HG02798 (cell line): ENCODE data around the gene OR5M8.

Experiments used
- ATAC-seq: cut with Tn5 transposase; IDR thresholded peaks from one replicate; pipeline ENCODE4 v1.9.1; 2021; ENCODE audit warnings: mild to moderate bottlenecking; ENCODE audit not compliant: unreplicated experiment, poor library complexity

The OR5M8 gene

DNA sequence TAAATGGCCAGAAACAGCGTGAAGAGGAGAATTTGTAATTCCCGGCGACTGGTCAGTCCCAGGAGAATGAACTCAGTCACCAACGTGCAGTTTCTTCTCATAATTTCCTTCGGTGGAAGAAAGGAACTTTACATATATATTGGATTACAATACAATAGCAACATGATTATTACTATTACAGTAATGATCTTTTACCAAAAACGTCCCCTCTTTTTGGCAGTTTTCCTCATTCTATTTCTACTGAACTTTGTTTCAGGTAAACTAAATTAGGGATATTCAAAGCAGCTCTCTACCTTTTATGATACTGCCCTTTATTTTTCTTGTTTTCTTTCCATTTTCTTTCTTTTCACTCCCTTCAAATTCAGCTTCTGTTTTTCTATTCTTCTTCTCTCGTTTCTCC is at the start of gene OR5M8:
OR5M8 (minus strand) TSS at position 101 of the 400 bp plus-strand sequence; CDS start at position 101, 0 bp downstream.
- ATAC-seq: no peak

GRCh38 chr11:56533054-56533740 is 42.0 kb upstream of the OR5M8 start:
- no peak for ATAC-seq

- no peak for ATAC-seq
These were observed 40.7 kb upstream of the OR5M8 start for GRCh38 chr11:56531856-56532255.

DNA sequence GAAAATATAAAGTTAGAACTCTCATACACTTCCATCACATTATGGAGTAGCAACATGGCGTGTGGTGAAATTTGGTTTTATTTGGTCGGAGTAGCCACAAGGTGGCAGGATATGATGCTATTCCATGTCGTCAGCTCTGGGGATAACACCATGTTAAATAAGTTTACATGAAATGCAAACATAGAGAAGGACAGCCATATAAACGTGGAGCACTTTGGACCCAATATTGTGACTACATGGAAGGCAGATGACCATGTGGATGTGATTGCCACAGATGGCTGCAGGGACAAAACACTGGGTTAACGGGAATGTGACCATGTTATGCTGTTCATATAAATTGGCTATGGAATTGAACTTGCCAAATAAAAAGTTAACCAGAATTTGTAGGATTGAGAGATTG is 30.8 kb upstream of the OR5M8 start:
- ATAC-seq: no peak

DNA sequence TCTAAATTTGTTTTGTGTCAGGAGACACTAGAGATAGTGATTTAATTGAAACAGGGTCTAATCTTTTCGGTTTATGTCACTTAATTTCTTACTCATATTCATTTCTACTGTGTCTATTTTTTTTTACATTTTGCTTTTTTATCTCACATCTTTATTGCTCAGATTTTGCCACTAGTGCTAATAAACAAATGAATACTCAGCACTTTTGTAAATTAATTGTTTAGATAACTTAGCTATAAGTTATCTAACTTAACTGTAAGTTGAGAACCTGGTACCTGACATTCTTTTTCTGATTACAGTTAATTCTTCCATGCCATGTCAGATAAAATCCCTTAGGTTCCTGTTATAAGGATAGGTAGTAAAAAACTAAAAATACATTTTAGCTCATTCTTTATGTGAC is 22.1 kb upstream of the OR5M8 start:
- no peak for ATAC-seq

DNA sequence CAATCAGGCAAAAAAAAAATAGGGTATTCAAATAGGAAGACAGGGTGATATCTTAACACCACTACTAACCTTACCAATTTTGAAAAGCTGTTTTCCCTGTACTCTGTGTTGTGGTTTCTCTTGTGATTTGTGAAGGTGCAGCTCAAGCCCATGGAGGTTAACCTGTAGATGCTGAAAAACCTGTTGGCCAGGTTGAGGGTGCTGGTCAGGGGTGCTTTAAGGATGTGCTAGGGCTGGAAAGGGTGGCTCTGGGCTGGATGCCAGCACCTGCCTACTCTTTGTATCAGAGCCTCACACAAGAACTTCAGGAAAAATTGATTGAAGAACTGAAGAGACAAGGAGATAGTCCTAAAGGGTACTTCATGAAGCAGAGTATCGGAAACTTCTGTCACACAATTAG is 18.3 kb upstream of the OR5M8 start:
- ATAC-seq: no peak

DNA sequence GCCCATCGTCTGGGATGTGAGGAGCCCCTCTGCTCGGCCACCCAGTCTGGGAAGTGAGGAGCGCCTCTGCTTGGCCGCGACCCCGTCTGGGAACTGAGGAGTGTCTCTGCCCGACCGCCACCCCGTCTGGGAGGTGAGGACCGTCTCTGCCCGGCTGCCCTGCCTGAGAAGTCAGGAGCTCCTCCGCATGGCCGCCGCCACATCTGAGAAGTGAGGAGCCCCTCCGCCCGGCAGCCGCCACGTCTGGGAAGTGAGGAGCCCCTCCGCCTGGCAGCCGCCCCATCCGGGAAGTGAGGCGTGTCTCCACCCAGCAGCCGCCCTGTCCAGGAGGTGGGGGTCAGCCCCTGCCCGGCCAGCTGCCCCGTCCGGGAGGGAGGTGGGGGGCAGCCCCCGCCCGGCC is 5.8 kb upstream of the OR5M8 start:
- ATAC-seq: no peak

DNA sequence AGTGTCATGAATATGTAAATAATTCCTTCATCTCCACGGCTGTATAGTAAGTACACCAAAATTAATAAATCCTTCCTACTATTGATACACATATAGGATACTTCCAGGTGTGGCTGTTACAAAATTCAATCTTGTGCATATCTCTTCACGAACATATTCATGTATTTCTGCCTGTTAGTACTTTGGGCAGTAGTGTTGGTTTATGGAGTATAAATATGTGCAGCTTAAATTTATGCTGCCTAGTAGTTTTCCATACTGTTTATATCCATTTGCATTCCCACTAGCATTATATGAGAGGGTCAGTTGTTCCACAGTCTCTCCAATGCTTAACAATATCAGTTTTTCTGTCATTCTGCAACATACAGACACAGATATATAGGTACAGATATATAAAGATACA is 3.9 kb upstream of the OR5M8 start:
- ATAC-seq: no peak

DNA sequence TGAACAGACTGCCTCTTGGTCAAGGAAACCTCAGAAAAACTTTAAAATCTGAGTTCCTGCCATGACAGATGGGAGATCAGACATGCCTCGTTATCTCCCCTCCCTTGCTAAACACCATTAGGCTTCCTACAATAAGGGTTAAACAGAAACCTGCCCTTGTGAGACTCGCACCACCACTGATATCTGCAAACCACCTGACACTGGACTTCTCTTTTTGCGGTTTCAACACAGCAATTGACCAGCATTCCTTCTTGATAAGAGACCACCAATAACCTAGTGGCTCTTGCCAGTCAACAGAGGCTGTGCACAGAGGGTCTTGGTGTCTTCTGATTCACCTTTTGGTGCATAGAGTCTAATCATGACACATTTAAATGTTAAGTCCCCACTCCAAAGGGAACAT is 4.4 kb downstream of the OR5M8 start:
- no peak for ATAC-seq

DNA sequence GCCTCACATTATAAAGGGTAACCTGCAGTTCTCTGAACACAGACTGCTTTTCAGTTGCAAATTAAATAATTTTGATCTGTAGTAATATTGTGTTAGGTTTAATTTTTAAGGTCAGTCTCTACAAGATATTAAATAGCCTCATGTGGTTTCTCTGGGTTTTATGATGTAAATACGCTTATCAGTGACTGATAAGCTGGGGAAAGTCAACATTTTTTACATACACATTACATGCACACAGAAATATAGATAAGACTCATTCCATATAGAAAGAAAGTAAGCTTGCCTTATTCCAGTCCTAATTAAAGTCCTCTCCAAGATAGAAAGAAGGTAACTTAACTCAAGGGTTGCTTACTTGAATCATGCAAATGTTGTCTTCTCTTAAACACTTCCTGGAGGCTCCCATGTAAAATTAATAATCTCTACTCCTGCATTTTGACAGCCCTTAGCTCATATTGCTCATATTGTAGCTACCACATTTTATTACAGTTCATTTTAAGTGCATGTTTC is 16.4 kb downstream of the OR5M8 start:
- no peak for ATAC-seq

GRCh38 chr11:56473252-56473651 is 17.9 kb downstream of the OR5M8 start, which contains the start of gene OR5M3:
Gene OR5M3 (minus strand): TSS chr11:56473352. CDS start chr11:56470497, 2,855 bp downstream.
- no peak for ATAC-seq

GRCh38 chr11:56457076-56457475 is 34.1 kb downstream of the OR5M8 start:
- ATAC-seq: no peak

- ATAC-seq: no peak
These were observed 37.6 kb downstream of the OR5M8 start for GRCh38 chr11:56453521-56453920.
